Measurements from ENCODE around the gene CNTF. TPM values are rescaled to one million over a fixed set of nuclear protein-coding genes. Genes with fewer than 3 reads are reported as not detected.

Gene CNTF
- total and polyA plus RNA-seq, 10 of the 15 experiments (the other 5 are each of a cell fraction or from before 2014, with no cell fraction given): 0.16 to 2.3 (median 0.73) TPM

DNA sequence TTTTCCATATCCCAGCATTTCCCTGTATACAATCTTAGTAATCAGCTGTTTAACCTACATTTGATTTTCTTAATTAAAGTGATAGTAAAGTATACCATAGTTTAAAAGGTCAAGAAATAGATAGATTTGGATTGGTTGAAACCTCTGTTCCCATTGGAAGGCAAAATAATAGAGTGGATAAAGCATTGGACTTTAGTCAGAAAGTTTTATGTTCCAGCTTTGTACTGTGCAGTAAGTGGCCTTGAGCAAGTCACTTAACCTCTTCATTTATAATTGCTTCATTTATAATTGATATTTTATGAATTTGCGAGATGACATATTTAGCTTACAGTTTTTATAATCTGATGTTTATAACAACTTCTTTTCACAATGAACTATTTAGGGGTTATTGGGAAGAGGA, 40.0 kb upstream of the CNTF start:
- ATAC-seq (no peak), FAIRE-seq (no peak), DNase-seq (ENCODE audit: low read depth, low spot score) (no peak)
- peak overlapping the region; percentile 9; the same call in 1 of the 2 replicates for H3K27ac ChIP-seq (ENCODE audit: control insufficient read depth, insufficient read depth)
- intact Hi-C loops (cut with micrococcal nuclease; ENCODE audit: unreplicated experiment): no loop called here
- BruUV-seq (replicated peaks): no TSS peak
- H3K9me3 ChIP-seq (replicated peaks; ENCODE audit: control insufficient read depth, insufficient read depth, low read length): no peaks in the 10 kb centered on the region
- ChIA-PET SMC1A (ENCODE audit: uncharacterized antibody, unreplicated experiment) (interaction anchor here (0.8 to 2.8 kb wide), 6 partner anchors 13 to 821 kb away, joined by 3 to 10 read pairs (median 4); partner anchors contain the start of gene CTNND1), CTCF (interaction anchor here (2.7 to 10.4 kb wide), 3 partner anchors 14 to 65 kb away, joined by 8 to 110 read pairs (median 39); no protein-coding TSS in a partner anchor), POLR2A (interaction anchor here (0.7 to 1.6 kb wide), 3 partner anchors 15 to 66 kb away, joined by 3 read pairs; no protein-coding TSS in a partner anchor), RAD21 (ENCODE audit: unreplicated experiment) (interaction anchor here (0.6 to 1.5 kb wide), 5 partner anchors 15 to 851 kb away, joined by 3 to 11 read pairs (median 5); partner anchors contain the start of gene DTX4)
- WGBS (ENCODE audit: insufficient coverage, insufficient replicate concordance, low lambda C conversion rate, missing lambda C conversion rate): 100% methylated on average over 1 of the region's 1 CpG
- in situ Hi-C loops (cut with MboI): loop anchor here (25.0 kb wide), 2 partner anchors 1080 to 1245 kb away; partner anchors contain the start of genes P2RX3, PATL1 and SSRP1
- peaks cover 84% of the 10 kb centered on the region for H3K79me2 ChIP-seq (ENCODE audit: control insufficient read depth, insufficient read depth, low read length)
- H2AFZ ChIP-seq (ENCODE audit: control insufficient read depth, low read depth, low read length): no peak overlapping the region
- no peaks in the 10 kb centered on the region for H4K20me1 ChIP-seq (ENCODE audit: control insufficient read depth, insufficient read depth)
- peak overlapping the region; percentile 72 for H3K4me2 ChIP-seq (ENCODE audit: control insufficient read depth, insufficient read depth)
- peaks cover 12% of the 10 kb centered on the region; the same call in 1 of the 2 replicates for H3K4me1 ChIP-seq (ENCODE audit: control insufficient read depth, insufficient read depth, low read length)
- H3K9ac ChIP-seq (ENCODE audit: control insufficient read depth, insufficient read depth, low read length): no peak overlapping the region; the same call in 1 of the 2 replicates
- peaks cover 0 to 5% of the 10 kb centered on the region in 2 experiments; a peak in 2 of 4 replicates for H3K36me3 ChIP-seq (ENCODE audit: control insufficient read depth in 2 of 2, insufficient read depth in 2 of 2, low read length in 1 of 2)
- H3K27me3 ChIP-seq (replicated peaks in 1 of 2; ENCODE audit: control insufficient read depth in 2 of 2, insufficient read depth in 2 of 2, low read length in 1 of 2): no peaks in the 10 kb centered on the region
- H3K4me3 ChIP-seq: peak overlapping the region; percentile 39
- no peak for TF ChIP-seq ZNF384 (IDR thresholded peaks at IDR 0.05; ENCODE audit: borderline replicate concordance, low read depth, low read length)

DNA sequence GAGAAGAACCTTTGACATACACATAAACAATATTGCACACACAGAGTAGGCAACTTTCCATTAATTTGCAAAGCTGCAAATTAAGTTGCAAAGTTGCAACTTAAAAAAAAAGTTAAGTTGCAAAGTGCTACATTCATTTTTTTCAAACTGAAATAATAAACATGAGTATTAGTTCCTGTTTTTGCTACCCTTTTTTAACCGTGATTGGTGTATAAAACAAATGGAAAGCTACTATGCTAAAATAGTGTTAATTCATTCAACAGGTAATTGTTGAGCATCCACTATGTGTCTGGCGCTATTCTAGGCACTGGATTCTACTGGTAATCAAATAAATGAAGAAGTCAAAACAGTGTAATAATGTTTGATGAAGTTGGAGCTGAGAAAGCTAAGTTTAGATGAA, 35.5 kb upstream of the CNTF start:
- BruUV-seq (replicated peaks): no TSS peak
- Histone ChIP-seq H3K9ac (ENCODE audit: control insufficient read depth, insufficient read depth, low read length) (no peak overlapping the region), H3K4me2 (ENCODE audit: control insufficient read depth, insufficient read depth) (peak overlapping the region; percentile 43; the same call in 1 of the 2 replicates), H3K4me1 (ENCODE audit: control insufficient read depth, insufficient read depth, low read length) (peaks cover 12% of the 10 kb centered on the region; the same call in 1 of the 2 replicates), H3K4me3 (peak overlapping the region; percentile 2; the same call in 1 of the 2 replicates), H2AFZ (ENCODE audit: control insufficient read depth, low read depth, low read length) (no peak overlapping the region), H4K20me1 (ENCODE audit: control insufficient read depth, insufficient read depth) (no peaks in the 10 kb centered on the region), H3K27ac (ENCODE audit: control insufficient read depth, insufficient read depth) (no peak overlapping the region), H3K79me2 (ENCODE audit: control insufficient read depth, insufficient read depth, low read length) (peaks cover 97% of the 10 kb centered on the region), H3K27me3 (replicated peaks in 1 of 2; ENCODE audit: control insufficient read depth in 2 of 2, insufficient read depth in 2 of 2, low read length in 1 of 2) (no peaks in the 10 kb centered on the region), H3K9me3 (replicated peaks; ENCODE audit: control insufficient read depth, insufficient read depth, low read length) (no peaks in the 10 kb centered on the region), H3K36me3 (ENCODE audit: control insufficient read depth in 2 of 2, insufficient read depth in 2 of 2, low read length in 1 of 2) (peaks cover 0 to 5% of the 10 kb centered on the region in 2 experiments; a peak in 3 of 4 replicates)
- in situ Hi-C loops (cut with MboI) (loop anchor here (25.0 kb wide), 2 partner anchors 1075 to 1250 kb away; partner anchors contain the start of genes P2RX3, PATL1 and SSRP1), intact Hi-C loops (cut with micrococcal nuclease; ENCODE audit: unreplicated experiment) (no loop called here)
- ChIA-PET CTCF (interaction anchor here (0.9 to 5.3 kb wide), 6 partner anchors 10 to 42 kb away, joined by 4 to 32 read pairs (median 12); partner anchors contain the start of gene LPXN), POLR2A (interaction anchor here (1.5 to 1.8 kb wide), 2 partner anchors 9 to 10 kb away, joined by 5 read pairs; no protein-coding TSS in a partner anchor), RAD21 (ENCODE audit: unreplicated experiment) (interaction anchor here (1.1 to 2.8 kb wide), 4 partner anchors 10 to 924 kb away, joined by 3 to 11 read pairs (median 4); no protein-coding TSS in a partner anchor), SMC1A (ENCODE audit: uncharacterized antibody, unreplicated experiment) (interaction anchor here (0.6 to 2.7 kb wide), 8 partner anchors 10 to 956 kb away, joined by 3 to 10 read pairs (median 4); no protein-coding TSS in a partner anchor)
- TF ChIP-seq, protein P1, sequence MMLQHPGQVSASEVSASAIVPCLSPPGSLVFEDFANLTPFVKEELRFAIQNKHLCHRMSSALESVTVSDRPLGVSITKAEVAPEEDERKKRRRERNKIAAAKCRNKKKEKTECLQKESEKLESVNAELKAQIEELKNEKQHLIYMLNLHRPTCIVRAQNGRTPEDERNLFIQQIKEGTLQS (IDR thresholded peaks at IDR 0.05; ENCODE audit: borderline replicate concordance, extremely low read depth, low read depth, low read length): no peak
- peak; percentile 69; the same call in 1 of the 2 replicates for TF ChIP-seq ZNF384 (IDR thresholded peaks at IDR 0.05; ENCODE audit: borderline replicate concordance, low read depth, low read length)
- ATAC-seq (peak; percentile 6), DNase-seq (ENCODE audit: low read depth, low spot score) (no peak), FAIRE-seq (no peak)
- 48% methylated on average over 2 of the region's 2 CpGs for WGBS (ENCODE audit: insufficient coverage, insufficient replicate concordance, low lambda C conversion rate, missing lambda C conversion rate)

Data from GM12878 (cell line).